Peyer's patch (tissue), 4 donors: ENCODE measurements around the gene ZNF326.

ENCODE experiments used
- POLR2A ChIP-seq, 2 donors: fragments of 450-650 bp; IDR thresholded peaks; one replicate each; pipeline ENCODE4 v1.5.1; 2017; ENCODE audit warnings: antibody characterized with exemption in 2 of 2, mild to moderate bottlenecking in 2 of 2, moderate library complexity in 2 of 2
- TF ChIP-seq, protein P1 (sequence below), 6 experiments: fragments of 450-650 bp in 4 of 6; fragments of 200-600 bp in 2 of 6; sonication (generic) in 1 of 6; IDR thresholded peaks; one replicate each; pipeline ENCODE4 v1.5.1; 2017 to 2019; ENCODE audit warnings: antibody characterized with exemption in 6 of 6, mild to moderate bottlenecking in 3 of 6, moderate library complexity in 1 of 6

DNA sequence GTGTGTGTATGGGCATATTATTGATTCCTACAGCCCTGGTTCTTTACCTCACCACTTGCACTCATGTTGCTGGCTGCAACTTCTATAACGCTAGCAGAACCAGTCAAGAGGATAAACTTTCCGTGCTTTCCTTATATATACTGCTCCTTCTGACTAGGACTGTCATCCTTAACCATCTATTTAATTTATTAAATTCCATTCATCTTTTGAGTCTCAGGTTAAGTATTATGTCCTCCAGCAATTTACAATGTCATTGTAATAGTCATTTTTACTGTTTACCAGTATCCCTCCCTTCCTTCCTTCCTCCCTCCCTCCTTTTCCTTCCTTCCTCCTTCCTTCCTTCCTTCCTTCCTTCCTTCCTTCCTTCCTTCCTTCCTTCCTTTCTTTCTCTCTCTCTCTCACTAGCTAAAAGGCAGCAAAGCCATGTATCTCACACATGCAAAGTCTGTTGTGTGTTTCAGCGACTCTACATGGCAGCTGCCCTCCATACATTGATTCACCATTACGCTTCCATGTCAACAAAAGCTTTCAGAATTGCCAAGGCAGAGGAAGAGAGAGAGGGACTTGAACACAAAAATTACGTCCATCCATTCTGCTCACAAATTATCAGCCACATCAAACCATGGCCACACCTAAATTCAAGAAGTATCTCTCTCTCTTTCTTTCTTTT lies 73.8 kb downstream of the ZNF326 start:
- TF ChIP-seq, protein P1, sequence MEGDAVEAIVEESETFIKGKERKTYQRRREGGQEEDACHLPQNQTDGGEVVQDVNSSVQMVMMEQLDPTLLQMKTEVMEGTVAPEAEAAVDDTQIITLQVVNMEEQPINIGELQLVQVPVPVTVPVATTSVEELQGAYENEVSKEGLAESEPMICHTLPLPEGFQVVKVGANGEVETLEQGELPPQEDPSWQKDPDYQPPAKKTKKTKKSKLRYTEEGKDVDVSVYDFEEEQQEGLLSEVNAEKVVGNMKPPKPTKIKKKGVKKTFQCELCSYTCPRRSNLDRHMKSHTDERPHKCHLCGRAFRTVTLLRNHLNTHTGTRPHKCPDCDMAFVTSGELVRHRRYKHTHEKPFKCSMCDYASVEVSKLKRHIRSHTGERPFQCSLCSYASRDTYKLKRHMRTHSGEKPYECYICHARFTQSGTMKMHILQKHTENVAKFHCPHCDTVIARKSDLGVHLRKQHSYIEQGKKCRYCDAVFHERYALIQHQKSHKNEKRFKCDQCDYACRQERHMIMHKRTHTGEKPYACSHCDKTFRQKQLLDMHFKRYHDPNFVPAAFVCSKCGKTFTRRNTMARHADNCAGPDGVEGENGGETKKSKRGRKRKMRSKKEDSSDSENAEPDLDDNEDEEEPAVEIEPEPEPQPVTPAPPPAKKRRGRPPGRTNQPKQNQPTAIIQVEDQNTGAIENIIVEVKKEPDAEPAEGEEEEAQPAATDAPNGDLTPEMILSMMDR (IDR thresholded peaks at IDR 0.05): no peak
- TF ChIP-seq POLR2A (IDR thresholded peaks at IDR 0.05): no peak
